HG03469 (cell line): ENCODE results near the gene COPRS.
"Not testable (repeated sequence)": the region's sequence is repeated elsewhere in the genome, so short reads cannot be mapped to it uniquely, and the experiment has no call there.

Experiments
- ATAC-seq: cut with Tn5 transposase; IDR thresholded peaks from one replicate; pipeline ENCODE4 v1.9.1; 2021; ENCODE audit warnings: mild to moderate bottlenecking, moderate library complexity, moderate number of reproducible peaks; ENCODE audit not compliant: unreplicated experiment

COPRS gene

GRCh38 chr17:31853911-31854470 lies 5.1 kb downstream of the COPRS start:
- ATAC-seq: no peak

- no peak for ATAC-seq
Observed at GRCh38 chr17:31845291-31845690, 13.8 kb downstream of the COPRS start.

DNA sequence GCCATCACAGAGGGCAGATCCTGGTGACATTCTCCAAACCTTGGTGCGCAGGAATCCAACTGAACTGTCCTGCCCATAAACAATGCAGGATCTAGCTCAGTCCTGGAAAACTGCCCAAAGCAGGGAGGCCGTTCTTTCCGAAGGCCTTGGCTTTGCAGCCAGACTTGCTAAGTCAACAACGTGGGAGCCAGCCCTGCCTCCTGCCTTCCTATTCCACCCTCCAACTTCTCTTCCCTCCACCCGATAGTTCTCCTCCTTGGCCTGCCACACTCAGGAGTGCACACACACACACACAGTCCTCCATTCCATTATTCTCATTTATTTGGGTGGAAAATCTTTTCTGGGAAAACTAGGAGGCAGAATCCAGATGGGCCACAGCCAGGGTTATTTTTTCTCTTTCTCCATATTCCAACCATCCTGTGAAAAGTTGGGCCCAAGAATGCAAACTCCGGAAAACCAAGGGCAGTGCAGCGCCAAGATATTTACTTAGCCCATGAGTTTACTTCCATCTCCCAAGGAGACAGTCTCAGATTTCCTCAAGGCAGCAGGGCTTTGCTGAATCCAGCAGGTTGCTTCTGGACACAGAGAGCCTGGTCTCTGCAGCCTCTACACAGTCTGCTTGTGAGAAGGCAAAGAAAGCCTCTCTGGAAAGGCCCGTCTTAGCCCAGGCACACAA lies 15.8 kb downstream of the COPRS start:
- no peak for ATAC-seq

- no peak for ATAC-seq
Observed at GRCh38 chr17:31842195-31843069, 16.6 kb downstream of the COPRS start.

DNA sequence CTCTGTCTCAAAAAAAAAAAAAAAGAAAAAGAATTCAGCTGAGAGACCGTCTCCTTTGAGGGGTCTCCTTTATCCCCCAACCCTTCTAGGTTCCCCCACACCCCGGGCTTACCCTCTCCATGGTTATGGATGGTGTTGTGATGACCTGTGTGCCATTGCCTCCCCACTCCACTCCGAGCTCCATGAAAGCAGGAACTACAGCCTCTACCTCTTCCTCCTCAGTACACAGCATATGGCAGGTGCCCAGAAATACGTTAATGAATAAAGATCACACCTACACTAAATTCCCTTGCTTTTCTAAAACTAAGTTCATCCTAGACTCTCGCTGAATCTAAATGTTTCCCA lies 17.2 kb downstream of the COPRS start:
- ATAC-seq: no peak

DNA sequence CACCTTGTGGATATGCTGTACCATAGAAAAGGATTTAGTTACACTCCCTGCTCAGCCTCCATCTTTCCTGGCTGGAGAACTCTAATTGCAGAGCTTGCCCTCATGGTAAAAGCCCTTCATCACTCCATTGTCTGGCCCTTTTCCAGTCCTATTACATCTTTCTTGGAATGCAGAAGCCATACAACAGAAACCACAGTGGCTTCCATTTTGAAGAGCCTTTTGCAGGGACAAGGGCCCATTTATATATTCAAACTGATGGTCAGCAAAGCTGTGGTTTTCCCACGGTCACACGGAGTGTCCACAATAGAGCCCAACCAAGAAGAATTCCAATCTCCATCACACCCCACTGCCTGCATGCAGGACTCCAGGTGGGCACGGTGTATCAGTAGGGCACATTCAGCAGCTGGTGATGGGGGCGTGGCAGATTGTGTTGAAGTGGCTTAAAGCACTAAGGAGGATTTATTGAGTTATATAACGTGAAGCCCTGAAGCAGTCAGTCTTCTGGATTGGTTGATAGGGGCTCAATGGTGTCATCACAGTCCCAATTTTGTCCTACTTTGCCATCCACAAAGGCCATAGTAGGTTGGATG lies 20.3 kb downstream of the COPRS start:
- no peak for ATAC-seq

DNA sequence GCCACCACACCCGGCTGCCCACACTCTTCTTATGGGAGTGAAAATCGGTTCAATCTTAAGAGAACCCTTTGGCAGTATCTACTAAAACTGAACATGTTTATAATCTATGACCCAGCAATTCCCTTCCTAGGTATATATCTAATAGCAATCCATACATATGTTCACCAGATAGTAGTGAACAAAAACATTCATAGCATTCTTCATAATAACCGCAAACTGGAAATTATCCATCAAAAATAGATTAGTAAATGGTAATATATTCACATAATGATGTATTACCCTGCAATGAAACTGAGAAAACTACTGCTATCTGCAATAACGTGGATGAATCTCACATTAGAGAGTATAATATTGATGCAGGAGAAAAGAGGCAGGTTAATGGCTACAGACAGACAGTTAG lies 23.1 kb downstream of the COPRS start:
- no peak for ATAC-seq

DNA sequence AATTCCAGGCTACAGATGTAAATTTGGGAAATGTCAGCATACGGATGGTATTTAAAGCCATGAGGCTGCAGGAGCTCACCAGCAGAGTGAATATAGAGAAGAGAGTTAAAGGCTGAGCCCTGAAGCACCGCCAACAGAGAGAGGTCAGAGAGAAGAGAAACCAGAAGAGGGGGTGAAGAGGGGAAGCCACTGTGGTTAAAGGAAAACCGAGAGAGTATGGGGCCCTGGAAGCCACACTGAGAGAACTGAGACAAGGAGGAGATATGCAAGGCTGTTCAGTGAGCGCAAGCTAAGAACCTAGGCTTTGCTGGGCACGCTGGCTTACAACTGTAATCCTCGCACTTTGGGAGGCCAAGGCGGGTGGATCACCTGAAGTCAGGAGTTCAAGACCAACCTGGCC lies 24.6 kb downstream of the COPRS start:
- ATAC-seq: no peak

DNA sequence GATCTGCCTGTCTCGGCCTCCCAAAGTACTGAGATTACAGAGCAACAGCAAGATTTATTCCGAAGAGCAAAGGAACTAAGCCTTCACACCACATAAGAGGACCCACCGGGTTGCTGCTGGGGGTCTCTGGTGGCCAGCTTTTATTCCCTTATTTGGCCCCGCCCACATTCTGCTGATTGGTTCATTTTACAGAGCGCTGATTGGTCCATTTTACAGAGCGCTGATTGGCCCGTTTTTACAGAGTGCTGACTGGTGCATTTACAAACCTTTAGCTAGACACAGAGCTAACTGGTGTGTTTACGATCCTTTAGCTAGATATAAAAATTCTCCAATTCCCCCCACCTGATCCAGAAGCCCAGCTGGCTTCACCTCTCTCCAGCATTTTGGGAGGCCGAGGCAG lies 26.3 kb downstream of the COPRS start:
- no peak for ATAC-seq

DNA sequence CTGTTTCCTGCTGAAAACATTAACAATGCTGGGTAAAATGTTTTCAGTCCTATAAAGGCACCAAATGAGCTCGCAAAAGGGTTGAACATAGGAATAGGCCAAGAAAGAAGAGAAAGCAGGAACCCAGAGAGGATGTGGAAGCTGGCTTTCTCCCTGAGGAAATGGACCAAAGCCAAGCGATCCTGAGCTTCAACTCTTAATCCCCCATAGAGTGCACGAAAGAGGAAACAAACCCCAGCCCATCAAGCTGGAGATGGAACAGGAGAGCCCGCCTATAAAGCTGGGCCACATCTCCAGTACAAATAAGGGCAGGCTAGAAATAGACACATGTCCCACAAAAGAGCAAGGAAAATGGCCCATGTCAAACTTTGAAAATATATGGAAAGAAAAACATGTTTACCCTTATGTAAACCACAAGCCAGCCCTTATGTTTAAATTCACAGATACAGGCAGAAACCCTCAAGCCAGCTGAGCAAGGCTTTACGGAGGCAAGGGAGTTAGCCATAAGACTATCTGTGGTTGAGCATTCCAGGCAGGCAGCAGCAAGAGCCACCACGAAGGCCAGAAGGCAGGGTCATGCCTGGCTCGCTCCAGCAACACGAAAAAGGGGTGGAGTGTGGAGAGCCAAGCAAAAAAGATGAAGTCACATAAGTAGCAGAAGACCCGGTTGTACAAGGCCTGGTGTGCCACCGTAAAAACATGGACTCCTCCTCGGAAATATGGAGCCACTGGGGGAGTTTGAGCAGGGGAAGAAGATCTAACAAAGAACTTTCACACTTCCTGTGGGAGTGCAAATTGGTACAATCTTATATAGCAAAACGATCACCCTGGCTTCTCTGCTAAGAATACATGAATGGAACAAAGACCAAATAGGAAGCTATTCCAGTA lies 27.8 kb downstream of the COPRS start:
- no peak for ATAC-seq

- no peak for ATAC-seq
Observed at GRCh38 chr17:31829649-31830048, 29.4 kb downstream of the COPRS start.

GRCh38 chr17:31828955-31829354 lies 30.1 kb downstream of the COPRS start:
- ATAC-seq: not testable (repeated sequence)

- no peak for ATAC-seq
Observed at GRCh38 chr17:31825961-31826691, 32.9 kb downstream of the COPRS start.

DNA sequence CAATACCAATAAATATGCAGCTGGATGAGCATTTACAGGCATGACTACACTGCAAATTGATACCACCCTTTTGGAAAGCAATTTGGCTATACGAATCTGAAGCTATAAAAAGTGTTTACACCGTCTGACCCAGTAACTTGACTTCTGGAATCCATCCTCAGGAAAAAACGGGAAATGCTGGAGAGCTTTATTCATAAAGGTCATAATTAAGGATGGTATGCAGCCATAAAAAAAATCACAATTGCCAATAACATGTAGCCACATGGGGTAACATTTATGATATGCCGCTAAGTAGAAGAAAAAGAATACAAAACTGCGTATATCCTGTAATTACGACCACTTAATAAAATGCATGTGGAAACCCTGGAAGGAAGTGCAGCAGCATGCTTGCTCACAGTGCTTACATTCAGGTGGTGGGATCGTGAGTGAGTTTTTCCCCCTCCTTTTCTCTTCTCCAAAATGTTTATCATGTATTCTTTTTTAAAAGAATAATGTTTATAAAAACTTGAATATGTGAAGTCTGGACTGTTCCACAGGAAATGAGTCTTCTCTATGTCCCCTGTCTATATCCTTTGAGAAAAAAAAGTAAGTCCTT lies 34.2 kb downstream of the COPRS start:
- no peak for ATAC-seq

DNA sequence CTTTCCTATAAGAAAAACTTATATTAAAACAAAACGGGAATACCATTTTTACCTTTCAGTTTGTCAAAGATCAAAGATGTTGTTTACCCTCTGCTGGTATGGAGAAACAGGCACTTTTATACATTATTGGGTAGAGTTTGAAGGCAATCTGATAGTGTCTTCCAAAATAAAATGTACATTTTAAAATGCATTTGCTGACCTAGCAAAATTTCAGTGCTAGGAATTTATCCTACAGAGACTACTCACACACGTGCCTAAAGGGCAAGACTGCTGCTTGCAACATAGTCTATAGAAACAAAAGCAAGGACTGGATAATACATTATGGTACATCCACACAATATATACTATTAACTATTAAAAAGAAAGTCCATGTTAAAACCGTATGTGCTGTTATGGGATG lies 36.0 kb downstream of the COPRS start:
- ATAC-seq: no peak

GRCh38 chr17:31820691-31821435 lies 38.2 kb downstream of the COPRS start:
- no peak for ATAC-seq

DNA sequence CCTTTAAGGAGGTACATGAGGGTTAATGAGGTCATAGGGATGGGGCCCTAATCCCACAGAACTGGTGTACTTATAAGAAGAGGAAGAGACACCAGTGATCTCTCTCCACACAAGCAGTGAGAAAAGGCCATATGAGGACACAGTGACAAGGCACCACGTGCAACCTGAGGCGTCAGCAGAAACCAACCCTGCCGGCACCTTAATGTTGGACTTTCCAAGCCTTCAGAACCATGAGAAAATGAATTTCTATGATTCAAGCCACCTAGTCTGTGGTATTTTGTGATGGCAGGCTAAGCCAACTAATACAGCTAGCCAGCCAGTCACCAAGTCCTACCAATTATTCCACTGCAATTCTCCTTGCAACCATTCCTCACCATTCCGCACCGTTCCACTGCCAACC lies 39.5 kb downstream of the COPRS start:
- no peak for ATAC-seq

DNA sequence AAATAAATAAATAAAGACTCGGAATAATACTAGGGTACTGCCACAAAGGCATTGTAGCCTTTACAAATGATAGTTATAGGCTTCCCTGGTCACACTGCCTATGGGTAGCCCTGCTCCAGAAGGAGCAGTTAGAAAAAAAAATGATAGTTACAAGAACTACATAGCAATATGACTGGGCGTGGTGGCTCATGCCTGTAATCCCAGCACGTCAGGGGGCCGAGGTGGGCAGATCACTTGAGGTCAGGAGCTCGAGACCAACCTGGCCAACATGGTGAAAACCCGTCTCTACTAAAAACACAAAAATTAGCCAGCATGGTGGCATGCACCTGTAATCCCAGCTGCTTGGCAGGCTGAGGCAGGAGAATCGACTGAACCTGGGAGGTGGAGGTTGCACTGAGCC lies 40.2 kb downstream of the COPRS start:
- ATAC-seq: not testable (repeated sequence)

GRCh38 chr17:31815212-31815730 lies 43.8 kb downstream of the COPRS start:
- ATAC-seq: no peak
